ENCODE results near the gene IL27RA.

The IL27RA gene

DNA sequence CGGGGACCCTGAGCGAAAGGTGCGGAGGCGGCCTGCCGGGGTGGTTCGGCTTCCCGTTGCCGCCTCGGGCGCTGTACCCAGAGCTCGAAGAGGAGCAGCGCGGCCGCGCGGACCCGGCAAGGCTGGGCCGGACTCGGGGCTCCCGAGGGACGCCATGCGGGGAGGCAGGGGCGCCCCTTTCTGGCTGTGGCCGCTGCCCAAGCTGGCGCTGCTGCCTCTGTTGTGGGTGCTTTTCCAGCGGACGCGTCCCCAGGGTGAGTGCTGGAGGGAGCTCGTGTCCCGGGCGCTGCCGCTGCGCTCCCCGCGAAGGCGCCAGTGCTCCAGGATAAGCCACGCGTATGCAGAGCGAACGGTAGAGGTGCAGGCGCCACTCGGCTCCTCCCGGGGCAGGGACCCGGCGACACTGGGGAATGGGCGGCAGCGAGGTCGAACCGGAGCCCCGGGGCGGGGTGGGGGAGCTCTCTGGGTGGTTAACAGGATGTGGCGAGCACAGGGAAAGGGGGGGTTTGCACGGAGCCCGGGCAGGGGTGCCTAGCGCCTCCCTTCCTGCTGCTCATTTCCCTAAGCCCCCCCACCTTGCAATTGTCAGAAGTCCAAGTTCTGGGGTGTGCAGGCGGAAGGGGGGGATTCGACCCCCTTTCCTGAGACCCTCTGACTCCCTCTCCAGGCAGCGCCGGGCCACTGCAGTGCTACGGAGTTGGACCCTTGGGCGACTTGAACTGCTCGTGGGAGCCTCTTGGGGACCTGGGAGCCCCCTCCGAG, at the start of gene IL27RA:
Gene IL27RA (plus strand): TSS at position 44 of the 762 bp plus-strand sequence. CDS start 111 bp downstream, at position 155.
- DNase-seq: no peak

DNA sequence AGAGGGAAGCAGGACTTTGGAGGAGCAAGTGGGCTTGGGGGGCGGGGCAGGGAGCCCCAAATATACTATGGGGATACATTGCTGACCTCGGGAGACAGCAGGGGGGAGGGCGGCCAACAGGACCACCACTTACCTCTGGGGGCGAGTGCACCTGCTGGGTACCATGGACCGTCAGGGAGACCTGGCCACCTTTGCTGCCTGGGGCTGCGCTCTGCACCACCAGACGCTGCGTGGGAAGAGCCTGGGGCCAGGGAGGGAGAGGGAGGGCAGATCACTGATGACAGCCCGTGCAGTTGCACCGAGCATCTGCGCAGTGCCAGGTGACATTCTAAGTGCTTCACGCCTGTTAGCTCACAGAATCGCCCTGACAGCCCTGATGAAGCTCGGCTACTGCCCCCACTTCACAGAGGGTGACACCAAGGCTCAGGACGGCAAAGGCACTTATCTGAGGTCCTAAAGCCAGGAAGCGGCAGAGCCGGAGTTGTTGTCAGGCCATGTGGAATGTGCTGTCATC, 49.5 kb upstream of the IL27RA start:
- DNase-seq: no peak

DNA sequence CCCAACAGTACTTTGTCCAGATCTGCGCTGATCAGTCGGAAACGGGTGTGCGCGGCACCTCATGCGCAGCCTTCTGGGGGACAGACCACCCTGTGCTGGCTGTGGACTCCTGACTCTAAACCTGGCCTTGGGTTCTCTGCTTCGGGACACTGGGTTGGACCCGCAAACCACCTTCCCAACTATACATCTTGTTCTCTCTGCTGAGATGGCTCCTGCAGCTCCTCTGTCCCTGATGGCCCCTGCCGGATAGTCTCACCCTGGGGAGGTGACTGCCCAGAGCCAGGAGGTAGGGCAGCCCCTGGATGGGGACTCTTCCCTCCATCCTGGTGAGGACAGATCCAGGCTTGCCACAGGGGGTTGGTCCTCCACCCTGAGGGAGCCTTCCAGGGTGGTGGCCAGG, 48.8 kb upstream of the IL27RA start:
- no peak for DNase-seq

DNA sequence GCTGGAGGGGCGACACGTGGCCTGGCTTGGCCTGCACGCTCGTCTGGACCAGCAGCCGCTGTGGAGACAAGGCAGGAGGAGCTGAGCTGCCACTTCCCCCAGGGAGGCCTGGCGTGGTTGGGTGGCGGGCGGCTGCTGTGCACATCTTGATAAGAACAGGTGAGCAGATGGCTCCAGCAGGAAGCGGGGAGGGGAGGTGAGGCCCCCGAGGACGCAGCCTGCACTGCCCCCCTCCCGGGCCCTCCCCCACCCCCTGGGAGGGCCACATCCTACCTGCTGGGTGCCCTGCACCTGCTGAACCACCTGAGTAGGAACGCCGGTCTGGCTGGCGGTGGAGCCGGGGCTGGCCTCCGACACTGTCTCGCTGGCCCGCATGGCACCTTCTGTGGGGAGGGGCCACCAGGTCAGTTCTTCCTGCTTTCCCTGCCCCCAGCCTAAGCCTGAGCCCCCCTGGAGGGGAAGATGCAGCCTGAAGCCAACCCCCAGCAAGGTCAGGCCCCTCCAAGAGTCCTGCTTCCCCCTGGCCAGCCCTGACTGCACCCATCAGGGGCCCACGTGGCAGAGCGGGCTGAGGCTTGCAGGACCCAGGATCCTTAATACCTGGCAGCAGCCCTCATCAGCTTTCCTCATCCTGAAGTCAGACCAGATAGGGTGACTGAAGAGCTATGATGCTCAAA, 48.2 kb upstream of the IL27RA start:
- no peak for DNase-seq

DNA sequence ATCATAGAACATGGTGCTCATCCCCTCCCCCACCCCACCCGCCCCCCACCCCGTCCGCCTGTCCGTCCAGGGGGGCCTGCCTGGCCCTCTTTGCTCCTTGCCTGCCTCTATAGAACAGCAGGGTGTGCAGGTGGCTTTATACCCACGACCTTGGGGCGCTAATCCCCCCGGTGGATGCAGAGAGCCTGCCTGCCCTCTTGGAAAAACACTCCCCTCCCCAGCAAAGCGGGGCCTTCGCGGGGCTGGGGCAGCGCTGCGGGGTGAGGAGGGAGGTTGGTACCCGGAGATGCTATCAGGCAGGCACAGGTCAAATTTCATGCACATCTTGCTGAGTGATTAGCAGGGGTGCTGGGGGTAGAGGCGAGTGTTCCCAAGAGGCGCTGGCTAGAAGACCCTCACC, 47.4 kb upstream of the IL27RA start:
- no peak for DNase-seq

DNA sequence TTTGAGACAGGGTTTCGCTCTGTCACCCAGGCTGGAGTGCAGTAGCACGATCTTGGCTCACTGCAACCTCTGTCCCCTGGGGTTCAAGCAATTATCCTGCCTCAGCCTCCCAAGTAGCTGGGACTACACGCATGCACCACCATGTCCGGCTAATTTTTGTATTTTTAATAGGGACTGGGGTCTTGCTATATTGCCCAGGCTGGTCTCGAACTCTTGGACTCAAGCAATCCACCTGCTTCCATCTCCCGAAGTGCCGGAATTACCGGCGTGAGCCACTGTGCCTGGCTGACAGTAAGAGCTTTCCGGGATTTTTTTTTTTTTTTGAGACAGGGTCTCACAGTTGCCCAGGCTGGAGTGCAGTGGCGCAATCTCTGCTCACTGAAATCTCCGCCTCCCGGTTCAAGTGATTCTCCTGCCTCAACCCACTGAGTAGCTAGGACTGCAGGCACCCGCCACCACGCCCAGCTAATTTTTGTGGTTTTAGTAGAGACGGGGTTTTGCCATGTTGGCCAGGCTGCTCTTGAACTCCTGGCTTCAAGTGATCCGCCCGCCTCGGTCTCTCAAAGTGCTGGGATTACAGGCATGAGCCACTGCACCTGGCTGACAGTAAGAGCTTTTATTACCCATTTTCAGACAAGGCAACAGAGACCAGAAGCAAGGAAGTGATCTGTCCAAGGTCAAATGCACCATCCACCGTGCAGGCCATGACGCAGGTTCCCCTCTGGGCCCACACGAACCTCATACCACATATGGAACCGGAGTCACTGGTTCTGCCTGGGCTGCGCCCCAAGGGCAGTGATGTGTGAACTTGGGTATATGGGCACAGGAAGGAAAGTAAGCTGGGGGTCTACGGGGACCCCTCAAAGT, 46.5 kb upstream of the IL27RA start:
- no peak for DNase-seq

DNA sequence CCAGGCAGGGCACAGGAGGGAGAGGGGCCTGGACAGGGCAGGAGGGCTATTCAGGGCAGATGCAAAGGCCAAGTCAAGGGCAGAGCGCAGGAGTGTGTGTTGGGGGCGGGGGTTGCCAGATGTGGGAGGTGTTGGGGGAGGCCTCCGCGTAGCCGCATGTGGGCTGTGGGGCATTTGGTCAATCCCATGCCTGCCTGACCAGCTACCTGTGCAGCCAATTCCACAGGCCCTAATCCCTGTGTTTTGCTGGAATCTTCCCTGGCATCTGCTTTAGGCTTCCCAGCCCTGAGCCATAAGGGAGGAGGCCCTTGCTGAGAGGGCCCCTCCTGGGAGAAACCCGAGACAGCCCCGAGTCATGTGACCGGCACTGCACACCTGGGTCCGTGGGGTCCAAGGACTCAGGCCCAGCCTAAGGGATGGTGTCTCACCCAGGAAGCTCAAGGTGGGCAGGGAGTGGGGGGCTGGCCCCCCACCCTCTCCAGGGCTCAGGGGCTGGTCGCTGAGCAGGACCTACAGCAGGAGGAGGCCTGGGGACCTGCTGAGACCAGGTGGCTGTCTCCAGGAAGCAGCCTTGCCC, 45.7 kb upstream of the IL27RA start:
- DNase-seq: no peak

DNA sequence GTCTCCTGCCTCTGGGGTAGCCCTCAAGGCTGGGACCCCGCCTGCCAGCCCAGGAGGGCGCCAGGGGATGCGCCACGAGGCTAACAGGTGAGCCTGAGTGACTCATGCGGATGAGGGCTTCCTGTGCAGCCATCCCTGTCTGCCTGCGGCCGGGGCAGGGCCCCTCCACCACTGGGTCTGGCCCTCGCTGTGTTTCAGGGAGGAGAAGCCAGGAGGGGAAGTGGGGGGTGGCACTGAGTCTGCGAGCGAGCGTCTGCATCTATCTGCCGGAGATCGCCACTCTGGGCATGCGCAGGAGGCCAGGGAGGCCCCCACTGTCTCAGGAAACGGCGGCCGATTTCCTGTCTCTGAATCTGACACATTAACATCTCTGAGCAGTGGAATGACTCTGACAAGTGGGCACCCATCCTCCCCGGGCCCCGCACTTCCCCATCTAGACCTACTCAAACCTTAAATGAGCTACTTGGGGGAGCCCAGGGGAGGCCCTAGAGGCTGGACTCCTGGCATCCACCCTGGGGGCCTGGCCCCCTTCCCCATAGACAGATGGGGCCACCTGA, 45.1 kb upstream of the IL27RA start:
- DNase-seq: no peak

DNA sequence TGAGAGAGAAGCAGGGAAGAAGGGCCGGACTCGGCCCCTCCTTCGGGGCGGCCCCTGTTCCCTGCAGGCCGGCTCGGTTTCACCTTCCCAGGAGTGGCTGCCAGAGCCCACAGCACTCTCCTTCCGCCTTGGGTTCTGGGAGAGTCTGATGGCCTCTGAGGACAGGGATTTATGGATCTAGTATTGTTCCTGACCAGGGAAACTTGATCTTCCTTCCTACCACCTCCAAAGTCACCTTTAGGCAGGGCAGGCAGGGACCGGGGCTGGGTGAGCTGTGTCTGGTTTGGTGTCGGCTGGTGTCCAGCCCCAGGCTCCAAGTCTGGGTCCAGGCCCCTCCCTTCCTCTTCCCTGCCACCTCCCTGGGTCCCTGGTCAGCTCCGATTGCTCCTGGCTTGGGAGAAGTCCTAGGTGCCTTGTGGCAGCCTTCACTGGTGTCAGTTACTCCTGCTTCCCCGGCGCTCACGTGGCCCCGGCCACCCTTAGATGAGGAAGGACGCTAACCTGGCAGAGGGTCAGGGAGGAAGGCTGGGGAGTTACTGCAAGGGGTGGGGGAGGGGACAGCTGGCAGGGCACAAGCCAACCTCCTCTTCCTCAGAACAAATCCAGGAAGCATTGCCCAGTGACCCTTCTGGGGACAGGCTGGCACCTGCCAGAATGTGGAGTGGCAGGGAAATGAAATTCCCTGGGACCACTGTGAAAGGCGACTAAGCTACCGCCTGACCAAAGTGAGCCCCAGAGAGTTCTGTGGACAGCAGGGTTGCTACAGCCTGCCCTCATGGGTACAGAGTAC, 44.3 kb upstream of the IL27RA start:
- DNase-seq: no peak

DNA sequence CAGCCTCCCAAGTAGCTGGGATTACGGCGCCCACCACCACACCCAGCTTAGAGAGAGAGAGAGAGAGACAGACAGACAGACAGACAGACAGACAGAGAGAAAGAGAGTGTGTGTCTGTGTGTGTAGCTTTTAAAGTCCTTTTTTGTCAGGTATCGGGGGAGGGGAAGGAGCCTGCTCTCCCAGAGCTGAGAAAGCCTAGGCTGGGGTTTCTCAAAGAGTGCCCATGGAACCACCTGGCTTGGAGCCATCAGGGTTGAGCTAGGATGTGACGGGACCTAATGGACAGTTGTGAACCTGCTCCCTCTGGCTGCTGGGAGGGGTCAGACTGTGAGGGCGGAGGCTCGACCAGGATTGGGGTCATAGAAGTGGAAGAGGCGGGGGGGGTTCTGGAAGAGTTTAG, 42.1 kb upstream of the IL27RA start:
- DNase-seq: no peak

DNA sequence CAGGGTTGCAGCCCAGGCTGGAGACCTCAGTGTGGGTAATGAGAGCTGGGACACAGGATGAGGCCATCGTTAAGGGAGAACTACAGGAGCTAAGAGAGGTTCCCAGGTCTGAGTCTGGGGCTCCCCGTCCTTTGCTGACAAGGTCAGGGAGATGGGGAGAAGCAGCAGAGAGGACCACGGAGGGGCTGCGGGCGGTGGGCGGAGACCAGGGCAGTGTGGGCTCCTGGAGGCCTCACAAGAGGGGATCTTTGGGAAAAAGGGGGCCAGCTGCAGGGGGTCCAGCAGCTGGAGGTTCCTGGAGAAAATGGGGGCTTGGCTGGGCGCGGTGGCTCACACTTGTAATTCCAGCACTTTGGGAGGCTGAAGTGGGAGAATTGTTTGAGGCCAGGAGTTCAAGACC, 41.5 kb upstream of the IL27RA start:
- DNase-seq: no peak

DNA sequence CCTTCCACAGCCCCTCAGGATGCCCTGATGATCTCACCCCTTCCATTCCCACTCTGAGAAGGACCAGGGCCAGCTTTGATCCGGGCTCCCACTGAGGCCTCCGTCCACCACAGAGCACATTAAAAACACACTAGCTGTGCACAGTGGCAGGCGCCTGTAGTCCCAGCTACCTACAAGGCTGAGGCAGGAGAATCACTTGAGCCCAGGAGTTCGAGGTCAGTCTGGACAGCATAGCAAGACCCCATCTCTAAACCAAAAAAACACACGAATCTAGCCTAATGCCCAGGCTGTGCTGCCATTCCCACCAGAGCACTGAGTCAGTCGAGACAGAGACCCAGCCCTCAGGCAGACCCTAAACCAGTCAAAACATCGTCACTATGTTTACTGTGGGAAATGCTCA, 39.5 kb upstream of the IL27RA start:
- DNase-seq: no peak

DNA sequence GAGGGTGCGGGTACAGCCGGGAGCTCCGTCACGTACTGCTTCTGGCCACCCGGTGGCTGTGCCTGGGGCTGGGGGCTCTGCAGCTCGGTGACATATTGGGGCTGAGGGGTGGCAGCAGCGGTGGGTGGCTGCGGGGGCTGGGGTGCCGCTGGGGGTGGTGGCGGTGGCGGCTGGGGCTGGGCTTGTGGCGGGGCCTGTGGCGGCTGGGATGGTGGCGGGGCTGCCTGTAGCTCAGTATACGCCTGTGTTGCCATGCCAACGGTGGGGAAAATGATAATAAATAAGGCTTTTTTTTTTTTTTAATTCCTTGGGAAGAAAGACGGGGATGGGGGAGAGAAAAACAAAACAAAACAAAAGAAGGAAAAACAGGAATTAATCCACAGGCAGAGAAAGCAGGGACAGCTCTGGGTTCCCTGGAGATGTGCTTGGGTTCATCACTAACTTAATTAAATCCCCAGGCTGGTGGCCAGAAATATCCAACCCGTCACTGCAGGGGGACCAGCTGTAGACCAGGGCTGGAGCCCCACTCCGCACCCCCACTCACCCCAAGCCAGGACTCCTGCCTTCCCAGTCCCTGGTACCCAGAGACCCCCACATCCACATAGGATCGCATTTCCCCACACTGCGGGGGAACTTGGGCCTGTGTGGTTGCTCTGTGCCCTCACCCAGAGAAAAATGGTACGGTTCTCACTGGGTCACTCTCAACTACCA, 37.8 kb upstream of the IL27RA start:
- DNase-seq: no peak

DNA sequence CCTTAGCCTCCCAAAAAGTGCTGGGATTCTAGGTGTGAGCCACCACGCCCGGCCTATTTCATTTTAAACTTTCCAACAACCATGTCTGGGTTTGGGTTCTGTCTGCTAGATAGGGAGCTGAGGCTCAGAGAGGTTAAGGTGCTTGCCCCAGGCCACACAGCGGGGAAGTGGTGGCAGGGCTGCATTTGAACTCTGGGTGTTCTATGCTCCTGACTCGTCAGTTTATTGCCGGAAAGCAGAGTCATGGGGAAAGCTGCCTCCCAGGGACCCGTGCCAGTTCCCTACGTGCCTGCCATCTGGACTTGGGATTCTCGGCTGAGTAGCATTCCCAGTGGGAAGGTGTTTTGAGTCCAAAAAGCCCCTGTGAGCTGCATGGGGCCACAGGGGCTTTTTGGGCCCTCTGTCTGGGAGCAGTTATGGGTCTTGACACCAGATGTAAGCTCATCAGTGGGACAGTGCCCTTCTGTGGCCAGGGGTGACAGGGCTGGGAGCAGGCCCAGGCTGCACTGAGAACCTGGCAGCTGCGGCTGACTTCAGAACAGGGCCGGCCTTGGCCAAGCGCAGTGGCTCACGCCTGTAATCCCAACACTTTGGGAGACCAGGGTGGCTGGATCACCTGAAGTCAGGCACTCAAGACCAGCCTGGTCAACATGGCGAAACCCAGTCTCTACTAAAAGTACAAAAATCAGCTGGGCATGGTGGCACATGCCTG, 36.4 kb upstream of the IL27RA start:
- no peak for DNase-seq

DNA sequence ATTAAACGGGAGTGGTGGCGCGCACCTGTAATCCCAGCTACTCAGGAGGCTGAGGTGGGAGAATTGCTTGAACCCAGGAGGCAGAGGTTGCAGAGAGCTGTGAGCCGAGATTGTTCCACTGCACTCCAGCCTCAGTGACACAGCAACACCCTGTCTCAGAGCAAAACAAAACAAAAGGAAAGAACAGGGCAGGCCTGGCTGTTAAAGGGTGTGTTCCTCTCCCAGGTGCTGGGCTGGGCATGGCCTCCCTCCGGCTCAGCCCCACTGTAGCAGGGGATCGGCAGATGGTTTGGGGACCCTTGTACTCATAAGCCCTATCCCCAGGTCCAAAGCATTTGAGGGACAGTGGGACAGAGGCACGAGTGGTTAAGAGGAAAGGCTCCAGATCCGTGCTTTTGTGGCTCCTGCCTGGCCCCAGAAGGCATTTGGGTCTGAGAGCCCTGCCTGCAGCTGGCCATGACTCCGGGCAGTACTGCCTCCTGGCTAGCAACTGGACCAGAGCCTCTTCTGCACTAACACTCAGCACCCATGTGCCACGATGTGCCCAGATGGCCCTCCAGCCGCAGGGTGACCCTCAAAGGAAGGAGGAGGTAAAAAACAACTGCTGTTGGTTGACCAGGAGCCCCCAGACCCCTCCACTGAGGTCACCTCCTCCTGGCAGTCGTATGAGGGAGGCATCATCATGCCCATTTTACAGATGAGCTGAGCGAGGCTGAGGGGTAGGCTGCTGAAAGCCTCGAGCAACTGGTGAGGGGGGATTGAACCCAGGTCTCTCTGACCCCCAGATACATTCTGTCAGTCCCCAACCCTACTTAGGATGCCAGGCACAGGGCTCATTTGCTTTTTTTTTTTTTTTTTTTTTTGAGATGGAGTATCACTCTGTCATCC, 35.4 kb upstream of the IL27RA start:
- no peak for DNase-seq

DNA sequence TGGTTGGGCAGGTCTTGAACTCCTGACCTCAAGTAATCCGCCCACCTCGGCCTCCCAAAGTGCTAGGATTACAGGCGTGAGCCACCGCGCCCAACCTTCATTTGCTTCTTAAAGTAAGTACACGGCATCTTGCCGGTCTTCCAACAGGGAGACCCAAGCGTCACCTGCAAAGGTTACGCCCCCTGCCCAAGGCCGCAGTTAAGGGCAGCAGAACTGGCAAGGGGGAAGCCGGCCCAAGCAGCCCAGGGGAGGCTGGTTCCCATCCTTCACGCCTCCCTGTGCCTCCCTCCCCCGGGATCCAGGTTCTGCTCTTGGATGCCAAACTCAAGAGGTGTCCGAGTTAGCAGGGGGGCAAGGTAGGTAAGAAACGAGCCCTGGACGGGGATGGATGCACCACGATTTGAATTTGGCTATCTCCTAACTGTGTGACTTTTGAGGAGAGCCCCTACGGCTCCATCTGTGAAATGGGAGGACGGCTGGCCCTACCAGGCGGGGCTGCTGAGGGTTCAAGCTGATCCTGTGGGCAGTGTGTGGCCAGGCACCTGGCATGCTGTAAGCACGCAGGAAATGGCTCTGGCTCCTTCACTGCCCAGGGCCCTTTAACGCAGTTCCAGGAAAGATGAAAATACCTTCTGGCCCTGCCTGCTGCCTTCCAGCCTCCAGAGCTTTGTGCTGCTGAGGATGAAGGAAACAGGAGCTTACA, 34.5 kb upstream of the IL27RA start:
- DNase-seq: no peak

DNA sequence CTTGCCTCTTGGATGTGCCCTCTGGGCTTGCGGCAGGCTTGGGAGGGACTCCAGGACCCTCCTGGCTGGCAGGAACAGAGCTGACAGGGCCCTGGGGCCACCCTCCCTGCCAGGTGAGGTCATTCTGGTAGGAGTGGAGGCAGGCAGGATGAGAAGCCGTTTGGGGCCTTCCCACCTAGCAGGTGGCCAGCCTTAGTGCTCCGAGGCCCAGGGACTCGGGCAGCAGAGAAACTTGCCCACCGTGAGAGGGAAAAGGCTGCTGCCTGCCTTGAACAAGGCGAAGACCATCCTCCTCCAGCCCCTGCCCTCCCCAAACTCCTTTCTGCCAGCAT, 34.0 kb upstream of the IL27RA start:
- DNase-seq: no peak

DNA sequence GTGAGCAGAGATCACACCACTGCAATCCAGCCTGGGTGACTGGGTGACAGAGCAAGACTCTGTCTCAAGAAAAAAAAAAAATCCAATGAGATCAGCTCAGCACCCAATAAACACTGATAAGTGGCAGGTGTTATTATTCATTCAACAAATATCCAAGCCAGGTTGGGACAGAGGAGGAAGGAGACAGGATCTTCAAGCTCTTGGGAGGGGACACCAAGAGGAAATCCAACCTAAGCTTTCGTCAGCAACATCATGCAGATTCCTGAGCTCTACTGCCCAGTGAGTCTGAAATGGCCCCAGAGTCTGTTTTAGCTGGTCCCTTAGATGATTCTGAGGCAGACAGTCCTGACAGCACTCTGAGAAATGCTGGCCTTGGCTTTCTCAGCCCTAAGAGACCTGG, 33.1 kb upstream of the IL27RA start:
- DNase-seq: no peak

DNA sequence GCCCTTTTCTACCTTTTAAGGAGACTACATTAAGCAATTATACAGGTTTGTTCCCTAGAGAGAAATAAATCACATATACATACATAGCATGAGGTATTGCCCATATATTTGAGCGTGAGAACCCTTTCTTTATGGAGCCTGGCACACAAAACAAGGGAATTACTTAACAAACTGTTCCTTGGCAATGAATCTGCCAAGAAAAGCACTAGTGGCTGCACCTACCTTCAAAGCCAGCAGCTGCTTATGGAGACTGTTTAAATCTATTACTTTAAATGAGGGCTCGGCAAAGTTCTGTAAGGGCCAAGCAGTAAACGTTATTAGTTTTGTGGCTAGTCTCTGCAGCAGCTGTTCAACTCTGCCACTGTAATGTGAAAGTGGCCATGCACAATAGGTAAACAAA, 32.5 kb upstream of the IL27RA start:
- DNase-seq: no peak

All from NCI-H748 treated with DMSO at 0.1 percent for 48 hours (cell line).